Activated CD4-positive, alpha-beta T cell treated with anti-CD3 and anti-CD28 coated beads, Interleukin-2, amount 50 U/mL, for 48 hours (primary cell): Measurements from ENCODE around the gene KCNAB1.
A peak's percentile ranks its signal among the peaks of the same experiment; 100 is the strongest.

Source experiments
- DNase-seq, 2 experiments: peaks; one replicate each; pipeline ENCODE4 v3.0.0-alpha.2; 2020

The KCNAB1 gene

DNA sequence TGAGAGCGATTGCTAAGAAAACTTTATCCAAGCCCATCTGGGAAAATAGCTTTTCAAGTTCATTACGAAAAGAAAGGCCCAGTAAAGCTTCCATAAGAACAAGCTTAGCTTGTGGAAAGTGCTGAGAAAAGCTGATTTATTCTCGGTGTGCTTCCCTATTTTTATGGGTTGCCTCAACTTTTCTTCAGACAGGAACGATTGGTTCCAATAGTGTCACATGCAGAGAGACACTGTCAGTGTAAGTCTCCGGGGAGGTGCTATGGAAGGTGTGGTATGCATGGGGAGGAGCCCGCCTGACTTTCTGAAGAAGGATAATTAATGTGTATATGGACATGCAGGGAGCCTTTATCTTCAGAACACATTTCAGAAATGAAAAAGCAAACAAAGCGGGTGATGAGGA is 257.3 kb downstream of the KCNAB1 start:
- DNase-seq, result no peak

GRCh38 chr3:156378871-156379270 is 258.5 kb downstream of the KCNAB1 start:
- no peak for DNase-seq

DNA sequence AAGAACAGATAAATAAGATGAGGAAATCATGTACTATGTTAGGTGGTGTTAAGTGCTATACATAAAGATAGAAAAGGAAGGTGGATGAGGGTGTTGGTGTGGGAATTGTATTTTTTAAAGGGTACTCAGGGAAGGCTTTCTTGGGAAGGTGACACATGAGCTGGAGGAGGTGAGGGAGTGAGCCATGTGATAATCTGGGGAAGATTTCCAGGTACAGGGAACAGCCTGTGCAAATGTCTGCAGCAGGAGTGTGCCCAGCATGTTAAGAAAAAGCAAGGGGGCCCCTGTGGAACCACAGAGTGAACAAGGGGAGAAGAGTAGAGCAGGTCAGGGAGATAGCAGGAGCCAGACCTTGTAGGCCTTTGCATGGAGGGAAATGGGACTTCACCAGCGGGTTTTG is 258.9 kb downstream of the KCNAB1 start:
- DNase-seq, result no peak

- no peak for DNase-seq
Measured at GRCh38 chr3:156381253-156381652, 260.9 kb downstream of the KCNAB1 start.

GRCh38 chr3:156382458-156383346 is 262.3 kb downstream of the KCNAB1 start:
- DNase-seq, result peak; percentile 16 to 28

DNA sequence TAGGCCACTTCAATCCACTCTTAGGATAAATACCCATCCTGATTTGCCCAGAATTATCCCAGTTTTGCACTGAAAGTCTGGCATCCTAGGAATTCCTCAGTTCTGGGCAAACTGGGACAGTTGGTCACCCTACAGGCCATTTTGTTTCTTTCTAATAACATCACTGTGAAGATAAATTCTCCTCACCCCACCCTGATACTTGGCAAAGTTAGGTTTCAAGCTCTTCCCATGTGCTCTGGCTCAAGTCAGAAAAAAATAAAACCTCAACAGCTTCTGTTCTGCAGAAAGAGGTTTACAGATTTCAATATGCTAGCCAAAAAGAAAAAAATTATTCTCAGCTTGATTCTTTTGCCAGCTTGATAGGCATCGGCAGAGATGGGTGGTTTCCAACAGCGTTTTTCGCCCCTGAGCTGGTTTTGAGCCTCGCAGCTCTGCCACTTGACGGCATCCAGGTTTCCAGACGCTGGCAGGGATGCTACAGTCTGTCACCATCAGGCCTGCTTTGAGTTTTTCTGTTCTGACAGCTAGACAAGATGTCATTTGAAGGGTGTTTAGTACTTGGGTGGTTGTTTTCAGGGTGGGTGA is 263.2 kb downstream of the KCNAB1 start:
- no peak for DNase-seq

DNA sequence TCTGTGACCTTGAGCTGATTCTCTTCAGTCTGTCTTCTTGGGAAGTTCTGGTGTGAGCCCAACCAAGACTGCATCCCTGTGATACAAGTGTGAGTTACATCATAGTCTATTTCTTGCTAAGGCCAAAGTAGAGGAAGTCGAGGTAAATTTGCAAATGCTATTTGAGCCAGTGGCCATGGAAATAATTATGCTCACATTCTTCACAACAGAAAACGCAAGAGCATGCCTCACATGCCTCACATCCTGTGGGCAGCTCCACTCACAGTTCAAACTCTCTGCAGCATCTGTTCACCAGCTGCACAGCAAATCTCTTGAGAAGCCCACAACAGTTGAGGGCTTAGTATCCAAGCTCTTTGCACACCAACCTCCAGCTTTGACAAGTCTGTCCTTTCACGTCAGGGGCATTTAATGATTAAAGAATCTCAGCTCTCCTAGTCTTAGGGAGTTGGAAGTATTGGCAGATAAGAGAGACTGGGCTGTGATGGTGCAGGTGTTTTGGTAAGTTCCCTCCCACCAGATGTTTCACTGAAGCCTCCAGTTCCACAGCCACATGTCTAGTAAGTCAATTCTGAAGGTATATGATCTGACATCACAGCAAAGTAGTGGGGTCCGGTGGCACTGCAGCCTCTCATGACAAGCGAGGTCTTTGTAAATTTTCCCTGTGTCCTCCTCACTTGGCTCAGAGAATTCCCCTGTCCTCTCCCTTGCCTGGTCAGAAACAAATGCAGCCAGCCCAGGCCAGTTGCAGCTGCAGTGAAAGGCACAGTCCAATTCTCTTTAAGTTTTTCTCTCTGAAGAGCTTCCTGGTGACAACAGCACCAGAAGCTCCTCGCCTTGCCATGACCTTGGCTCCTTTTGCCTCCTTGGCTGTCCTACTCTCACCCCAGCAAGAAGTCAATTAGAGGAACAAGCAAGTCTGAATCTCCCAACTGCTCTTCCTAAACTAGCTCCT is 268.4 kb downstream of the KCNAB1 start:
- no peak for DNase-seq

DNA sequence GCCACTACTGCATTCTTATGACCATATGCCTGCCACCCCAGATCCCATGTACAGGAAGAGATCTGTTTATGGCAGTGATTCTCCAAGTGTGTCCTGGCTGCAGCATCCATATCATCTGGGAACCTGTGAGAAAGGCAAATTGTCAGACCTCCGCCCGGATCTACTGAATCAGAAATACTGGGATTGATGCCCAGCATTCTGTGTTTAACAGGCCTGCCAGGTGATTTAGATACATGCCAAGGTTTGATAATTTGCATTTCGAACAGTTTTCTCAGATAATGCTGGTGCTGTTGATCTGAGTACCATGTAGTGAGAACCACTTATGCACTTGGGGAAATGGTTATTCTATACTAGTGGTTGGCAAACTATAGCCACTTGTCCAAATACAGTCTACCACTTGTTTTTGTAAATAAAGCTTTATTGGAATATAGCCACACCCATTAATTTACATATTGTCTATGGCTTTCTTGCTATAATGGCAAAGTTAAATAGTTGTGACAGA is 269.1 kb downstream of the KCNAB1 start:
- no peak for DNase-seq

GRCh38 chr3:156390846-156391245 is 270.5 kb downstream of the KCNAB1 start:
- no peak for DNase-seq

- no peak for DNase-seq
Measured at GRCh38 chr3:156395961-156396710, 275.8 kb downstream of the KCNAB1 start.

DNA sequence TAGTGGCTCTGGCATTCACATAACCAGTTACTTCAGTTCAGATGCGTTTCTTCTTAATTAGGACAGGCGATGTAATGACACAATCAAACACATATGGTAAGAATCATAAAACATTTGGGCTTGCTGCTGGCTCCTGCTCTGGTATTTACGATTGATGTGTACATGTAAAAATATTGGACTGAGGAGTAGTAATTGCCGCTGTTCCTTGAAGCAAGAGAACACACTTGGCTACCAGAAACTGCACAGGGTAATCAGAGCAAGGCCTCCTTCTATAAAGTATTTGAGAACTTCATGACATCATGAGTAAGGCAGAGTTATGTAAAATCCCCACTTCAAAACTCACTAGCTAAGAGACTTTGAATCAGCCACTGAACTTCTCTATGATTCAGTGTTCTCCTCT is 276.5 kb downstream of the KCNAB1 start:
- DNase-seq, result no peak

DNA sequence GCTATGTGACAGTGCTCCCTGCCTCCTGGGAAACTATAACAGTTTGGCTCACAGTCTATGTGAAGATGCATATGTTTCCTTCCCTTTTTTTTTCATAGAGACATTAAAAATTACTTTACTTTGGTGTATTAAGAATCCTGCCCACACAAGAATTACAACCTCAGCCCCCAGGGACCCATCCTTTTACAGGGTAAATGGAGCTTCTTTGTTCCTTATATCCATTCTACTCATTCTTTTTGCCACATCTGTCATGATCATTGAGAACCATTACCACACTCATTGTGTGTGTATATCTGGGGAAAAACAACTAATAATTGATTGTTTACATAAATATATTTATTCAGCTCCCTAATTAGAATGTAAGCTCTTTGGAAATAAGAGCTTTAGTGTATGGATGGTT is 277.2 kb downstream of the KCNAB1 start:
- no peak for DNase-seq

DNA sequence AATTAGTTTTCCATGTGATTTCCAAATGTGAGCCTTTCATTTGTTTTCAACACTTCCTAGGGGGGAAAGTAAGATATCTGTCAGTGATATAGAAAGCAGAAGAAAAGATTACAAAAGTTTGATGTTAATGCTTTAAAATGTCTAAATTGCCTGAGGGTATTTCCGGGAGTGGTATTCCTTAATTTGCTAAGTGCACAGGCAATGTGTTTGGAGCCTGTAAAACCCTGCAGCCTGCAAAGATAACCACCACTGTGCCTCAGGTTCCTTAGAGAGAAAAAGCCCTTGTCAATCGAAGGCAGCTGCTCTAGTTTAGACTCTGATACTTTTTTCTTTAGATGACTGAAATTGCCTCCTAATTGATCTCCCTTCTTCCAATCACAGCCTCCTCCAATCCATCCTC is 279.7 kb downstream of the KCNAB1 start:
- DNase-seq, result no peak

DNA sequence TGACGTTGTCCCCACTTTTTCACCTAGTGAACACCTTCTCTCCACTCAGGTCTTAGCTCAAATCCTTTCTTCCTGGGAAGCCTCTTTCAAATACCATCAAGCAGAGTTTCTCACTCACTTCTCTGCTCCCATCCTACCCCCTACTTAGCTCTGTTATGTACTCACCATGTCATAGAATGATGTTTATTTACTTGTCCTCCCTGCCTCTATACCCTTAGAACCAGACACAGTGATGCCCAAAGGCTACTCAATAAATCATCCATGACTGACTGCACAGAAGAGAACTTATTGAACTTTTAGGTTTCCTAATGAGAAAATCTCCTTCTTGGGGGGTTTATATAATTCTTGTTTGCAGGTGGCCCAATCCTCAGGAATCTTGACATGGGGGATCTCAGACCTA is 280.4 kb downstream of the KCNAB1 start:
- DNase-seq, result no peak

DNA sequence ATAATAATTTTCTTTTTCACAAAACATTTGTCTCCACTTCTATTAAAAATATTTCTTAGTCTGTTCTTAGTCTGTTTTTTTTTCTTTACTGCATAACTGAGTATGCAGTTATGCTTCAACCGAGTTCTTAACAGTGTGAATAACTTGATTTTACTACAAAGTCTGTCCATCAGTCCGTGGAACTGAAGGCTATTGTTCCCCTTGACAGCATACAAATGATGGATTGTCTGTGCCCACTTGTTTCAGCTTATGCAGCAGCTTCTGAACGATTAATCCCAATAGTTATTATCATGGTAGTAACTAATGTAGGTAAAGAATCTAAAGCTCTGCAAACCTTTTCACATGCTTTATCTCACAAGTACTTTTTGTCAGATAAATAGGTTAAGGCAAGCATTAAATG is 283.8 kb downstream of the KCNAB1 start:
- DNase-seq, result no peak

DNA sequence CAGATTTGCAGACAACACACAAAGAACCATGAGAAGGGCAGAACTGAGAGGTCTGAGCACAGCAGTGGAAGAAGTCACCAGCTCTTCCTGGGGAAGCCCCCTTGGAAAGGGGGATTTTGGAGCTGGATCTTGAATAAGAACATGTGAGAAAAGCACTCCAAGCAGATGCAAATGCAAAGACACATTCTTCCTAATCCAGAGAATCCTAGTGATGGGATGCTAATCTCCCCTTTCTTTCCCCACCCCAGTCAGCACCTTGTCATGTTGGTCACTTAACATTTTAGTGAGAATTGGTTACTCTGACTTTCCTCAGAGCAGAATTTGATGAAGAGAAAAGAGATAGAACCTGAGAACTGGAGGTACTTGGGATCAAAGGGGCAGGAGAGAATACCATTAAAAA is 286.0 kb downstream of the KCNAB1 start:
- no peak for DNase-seq

DNA sequence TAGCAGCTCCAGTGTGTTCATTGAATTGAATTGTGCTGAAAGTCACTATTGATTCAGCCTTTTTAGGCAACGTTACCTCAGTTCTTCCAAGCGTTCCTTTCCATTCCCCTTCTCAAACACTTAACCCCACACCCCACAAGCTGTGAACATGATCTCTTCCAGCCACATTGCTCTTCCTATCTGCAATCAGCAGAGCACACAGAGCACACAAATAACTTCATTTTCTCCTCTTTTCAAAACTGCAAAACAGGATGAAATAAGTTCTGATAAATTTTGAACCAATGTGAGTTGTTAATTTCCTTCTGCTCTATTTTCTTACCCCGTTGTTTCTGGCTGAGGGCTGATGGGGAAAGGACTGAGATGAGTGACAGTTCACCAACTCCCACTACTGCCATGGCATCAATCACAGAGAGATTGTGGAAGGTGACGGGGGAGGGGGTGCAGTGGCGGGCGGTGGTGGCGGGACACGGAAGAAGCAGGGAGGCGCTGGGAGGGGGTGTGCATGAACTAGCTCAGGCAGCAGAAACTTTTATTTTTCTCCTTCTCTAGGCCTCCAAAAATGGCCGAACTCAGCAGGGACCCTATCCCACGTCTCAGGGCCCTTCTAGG is 287.3 kb downstream of the KCNAB1 start:
- no peak for DNase-seq

DNA sequence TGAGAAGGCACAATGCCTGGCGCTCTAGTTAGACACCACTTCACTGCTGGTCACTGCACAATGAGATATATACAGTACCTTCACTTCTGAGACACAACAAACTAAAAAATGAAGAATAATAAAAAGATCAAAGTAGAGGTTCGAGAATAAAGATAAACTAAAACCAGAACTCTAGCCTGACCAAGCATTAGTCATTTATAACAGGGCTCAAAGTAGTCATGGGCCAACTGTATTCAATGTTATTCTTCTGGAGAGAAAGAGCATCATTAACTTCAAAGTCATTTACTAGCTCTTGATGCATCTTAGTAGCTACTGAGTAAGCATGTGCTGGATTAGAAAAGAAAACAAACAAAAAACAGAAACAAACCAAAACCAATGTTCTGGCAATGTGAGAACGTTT is 289.3 kb downstream of the KCNAB1 start:
- DNase-seq, result no peak

DNA sequence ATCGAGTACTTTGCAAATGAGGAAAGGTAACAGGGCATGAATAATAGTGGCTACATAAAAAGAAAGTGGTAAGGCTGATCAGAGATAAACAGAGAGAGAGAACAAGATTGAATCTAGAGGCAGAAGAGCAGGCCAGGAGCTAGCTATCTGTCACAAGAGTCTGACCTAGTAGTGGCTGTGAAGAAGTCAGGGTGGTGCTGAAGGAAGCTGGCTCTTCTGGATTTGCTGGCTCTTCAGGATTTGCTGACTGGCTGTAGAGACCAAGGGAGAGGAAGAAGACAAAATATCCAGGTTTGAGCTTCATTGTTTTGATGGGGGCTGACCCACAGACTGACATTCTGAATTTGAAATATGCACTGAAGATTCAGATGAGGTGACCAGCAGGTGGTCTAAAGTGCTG is 292.2 kb downstream of the KCNAB1 start:
- DNase-seq, result no peak

GRCh38 chr3:156413293-156413892 is 293.0 kb downstream of the KCNAB1 start:
- DNase-seq, result no peak

GRCh38 chr3:156416846-156417558 is 296.6 kb downstream of the KCNAB1 start:
- no peak for DNase-seq
